Measurements from ENCODE around the gene MIB1.

MIB1 gene

GRCh38 chr18:21911551-21911950 lies 171.0 kb downstream of the MIB1 start (continued):
- TF ChIP-seq TSHZ2 (CRISPR knock-in tag; IDR thresholded peaks at IDR 0.05) (no peak), ZFP3 (CRISPR knock-in tag; IDR thresholded peaks at IDR 0.05) (no peak), RARB (CRISPR knock-in tag; IDR thresholded peaks at IDR 0.05) (no peak), ESRRG (CRISPR knock-in tag; IDR thresholded peaks at IDR 0.05) (no peak)

- ATAC-seq: no peak
- TF ChIP-seq ARNTL (CRISPR knock-in tag; IDR thresholded peaks at IDR 0.05; ENCODE audit: borderline replicate concordance, low read depth) (no peak), PPARA (CRISPR knock-in tag; IDR thresholded peaks at IDR 0.05; ENCODE audit: borderline replicate concordance) (no peak), PATZ1 (CRISPR knock-in tag; IDR thresholded peaks at IDR 0.05; ENCODE audit: borderline replicate concordance) (no peak), ZNF70 (CRISPR knock-in tag; IDR thresholded peaks at IDR 0.05) (no peak), ZC3H10 (CRISPR knock-in tag; IDR thresholded peaks at IDR 0.05) (no peak), CSDC2 (CRISPR knock-in tag; IDR thresholded peaks at IDR 0.05) (no peak), ISL1 (CRISPR knock-in tag; IDR thresholded peaks at IDR 0.05) (no peak), ZFP30 (CRISPR knock-in tag; IDR thresholded peaks at IDR 0.05) (no peak), TCF4 (CRISPR knock-in tag; IDR thresholded peaks at IDR 0.05; ENCODE audit: borderline replicate concordance) (no peak), POU6F1 (CRISPR knock-in tag; IDR thresholded peaks at IDR 0.05; ENCODE audit: borderline replicate concordance, low read depth) (no peak), ZNF8 (CRISPR knock-in tag; IDR thresholded peaks at IDR 0.05) (no peak), TSHZ2 (CRISPR knock-in tag; IDR thresholded peaks at IDR 0.05) (no peak), GLIS3 (CRISPR knock-in tag; IDR thresholded peaks at IDR 0.05) (no peak), ZNF565 (CRISPR knock-in tag; conservative IDR thresholded peaks at IDR 0.05; ENCODE audit: low read depth) (no peak), CREB5 (CRISPR knock-in tag; IDR thresholded peaks at IDR 0.05; ENCODE audit: low read depth) (no peak), TOX (CRISPR knock-in tag; IDR thresholded peaks at IDR 0.05; ENCODE audit: borderline replicate concordance) (no peak), CSRNP3 (CRISPR knock-in tag; IDR thresholded peaks at IDR 0.05) (no peak)
Observed at GRCh38 chr18:21912339-21913239, 172.0 kb downstream of the MIB1 start.

Measured in SK-N-SH treated with all-trans-retinoic acid at 6 μM for 48 hours (cell line).